GM19467 (cell line): ENCODE data around the gene HACL1.

Experiments
- ATAC-seq: cut with Tn5 transposase; IDR thresholded peaks from one replicate; pipeline ENCODE4 v1.9.1; 2021; ENCODE audit warnings: mild to moderate bottlenecking, moderate library complexity; ENCODE audit not compliant: unreplicated experiment

HACL1 gene

GRCh38 chr3:15528854-15529537 is 72.4 kb downstream of the HACL1 start:
- ATAC-seq, result no peak

- no peak for ATAC-seq
Observed at GRCh38 chr3:15527031-15527459, 74.3 kb downstream of the HACL1 start.

- no peak for ATAC-seq
Observed at GRCh38 chr3:15525790-15526189, 75.6 kb downstream of the HACL1 start.

GRCh38 chr3:15523660-15524417 is 77.5 kb downstream of the HACL1 start:
- ATAC-seq, result no peak

- ATAC-seq, result no peak
Observed at GRCh38 chr3:15522016-15522415, 79.4 kb downstream of the HACL1 start.

GRCh38 chr3:15521573-15521965 is 79.8 kb downstream of the HACL1 start, which contains the start of gene COLQ:
Gene COLQ (minus strand): TSS chr3:15521706. CDS start chr3:15521625, 81 bp downstream.
- ATAC-seq, result no peak

GRCh38 chr3:15520804-15521572 is 80.4 kb downstream of the HACL1 start:
- ATAC-seq, result no peak

GRCh38 chr3:15520185-15520584 is 81.2 kb downstream of the HACL1 start:
- no peak for ATAC-seq

GRCh38 chr3:15519096-15519495 is 82.3 kb downstream of the HACL1 start:
- ATAC-seq, result no peak

- ATAC-seq, result no peak
Observed at GRCh38 chr3:15514663-15515340, 86.6 kb downstream of the HACL1 start.

- ATAC-seq, result no peak
Observed at GRCh38 chr3:15513810-15514662, 87.3 kb downstream of the HACL1 start.

GRCh38 chr3:15513116-15513515 is 88.3 kb downstream of the HACL1 start:
- ATAC-seq, result no peak

GRCh38 chr3:15512166-15512565 is 89.2 kb downstream of the HACL1 start:
- no peak for ATAC-seq

GRCh38 chr3:15511156-15511555 is 90.2 kb downstream of the HACL1 start:
- ATAC-seq, result no peak
